ENCODE data around the gene EN2.

EN2 gene

DNA sequence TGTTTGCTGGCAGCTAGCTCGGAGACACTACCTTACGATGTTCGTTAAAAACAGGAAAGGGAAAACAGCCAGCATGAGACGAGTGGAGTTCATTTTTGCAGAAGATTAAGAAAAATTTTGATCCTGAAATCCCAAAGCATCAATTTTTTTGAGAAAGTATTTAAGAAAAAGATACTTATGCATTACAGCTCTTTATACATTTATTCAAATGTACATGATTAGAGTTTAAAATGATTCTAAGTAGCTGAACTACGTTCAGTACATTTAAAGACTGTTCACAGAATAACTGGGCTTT, 53.7 kb downstream of the EN2 start:
- peaks cover 3% of the 10 kb centered on the region for H3K36me3 Mint-ChIP-seq (ENCODE audit: insufficient read depth)
- peaks cover 0 to 1% of the 10 kb centered on the region in 2 donors for H3K9me3 Mint-ChIP-seq
- DNase-seq (no peak), ATAC-seq (replicated peaks) (no peak)
- H3K27ac Mint-ChIP-seq, result no peak overlapping the region
- no peak overlapping the region for H3K4me3 Mint-ChIP-seq
- peaks cover 85 to 98% of the 10 kb centered on the region in 2 donors for H3K27me3 Mint-ChIP-seq
- H3K4me1 Mint-ChIP-seq (ENCODE audit: low read depth in 2 of 2), result peaks cover 11 to 15% of the 10 kb centered on the region in 2 donors

DNA sequence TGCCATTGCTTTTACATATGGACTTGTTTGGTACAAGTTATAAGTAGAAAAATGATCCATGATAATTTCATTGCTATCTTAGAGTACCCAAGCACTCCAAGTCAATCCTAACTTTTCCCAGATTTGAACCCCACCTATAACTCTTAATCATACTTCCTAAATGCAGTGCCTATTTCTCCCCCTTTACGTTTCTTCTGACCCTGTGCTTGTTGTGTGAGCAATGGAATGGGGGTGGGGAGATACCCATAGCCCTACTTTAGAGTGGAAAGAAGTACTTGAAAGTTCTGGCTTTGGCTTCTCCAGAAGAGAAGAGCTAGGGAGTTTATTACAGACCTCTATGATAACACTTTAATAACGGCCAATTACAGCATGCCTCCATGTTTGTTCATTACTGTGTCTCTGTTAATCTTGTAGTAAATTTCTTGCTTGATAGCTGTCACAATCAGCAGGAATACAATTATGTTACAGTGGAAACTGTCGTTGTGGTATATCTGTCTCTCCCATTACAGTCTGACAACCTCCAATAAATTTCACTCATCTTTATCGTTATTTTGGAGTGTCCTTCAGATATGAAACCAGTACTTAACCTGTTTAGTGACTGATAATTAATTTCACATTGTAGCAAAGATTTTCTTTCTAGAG, 54.4 kb downstream of the EN2 start:
- H3K27ac Mint-ChIP-seq, result no peak overlapping the region
- ATAC-seq (replicated peaks) (no peak), DNase-seq (no peak)
- peaks cover 3% of the 10 kb centered on the region for H3K36me3 Mint-ChIP-seq (ENCODE audit: insufficient read depth)
- no peak overlapping the region for H3K4me3 Mint-ChIP-seq
- peaks cover 11% of the 10 kb centered on the region in 2 donors for H3K4me1 Mint-ChIP-seq (ENCODE audit: low read depth in 2 of 2)
- H3K9me3 Mint-ChIP-seq, result peaks cover 0 to 1% of the 10 kb centered on the region in 2 donors
- H3K27me3 Mint-ChIP-seq, result peaks cover 85 to 98% of the 10 kb centered on the region in 2 donors

DNA sequence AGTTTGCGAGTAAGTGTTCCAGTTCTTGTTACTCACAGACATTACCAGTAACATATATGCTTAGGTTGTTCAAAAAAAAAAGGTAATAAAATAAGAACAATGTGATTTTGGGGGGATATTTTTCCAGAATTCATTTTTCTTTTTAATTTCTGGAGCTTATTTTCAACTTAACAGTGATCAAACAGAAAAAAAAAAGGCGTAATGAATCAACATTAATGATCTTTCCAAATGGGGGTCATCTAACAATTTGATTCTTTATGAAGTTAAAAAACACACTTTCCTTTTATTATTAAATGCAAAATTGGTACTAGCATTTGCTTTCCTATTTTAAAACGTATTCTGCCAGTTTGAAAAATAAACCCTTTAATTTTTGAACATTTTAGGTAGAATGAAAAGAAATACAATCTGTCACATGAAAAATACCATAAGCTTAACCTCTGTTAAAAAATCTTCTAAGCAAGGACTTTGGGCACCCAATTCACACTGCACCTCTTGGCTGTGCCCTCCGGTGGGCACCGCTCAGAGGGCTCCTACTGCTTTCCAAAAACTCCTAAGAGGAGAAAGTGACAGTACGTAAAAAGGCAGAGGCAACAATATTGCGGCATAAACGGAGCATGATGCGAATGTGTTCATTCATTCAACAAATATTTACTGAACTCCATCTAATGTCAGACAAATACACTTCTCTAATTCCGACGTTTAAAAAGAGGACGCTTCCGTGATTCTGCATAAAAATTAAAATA, 55.8 kb downstream of the EN2 start:
- Mint-ChIP-seq H3K4me3 (no peak overlapping the region), H3K27ac (no peak overlapping the region), H3K27me3 (peaks cover 84 to 98% of the 10 kb centered on the region in 2 donors), H3K36me3 (ENCODE audit: insufficient read depth) (peaks cover 3% of the 10 kb centered on the region), H3K4me1 (ENCODE audit: low read depth in 2 of 2) (peaks cover 11% of the 10 kb centered on the region in 2 donors), H3K9me3 (peaks cover 0 to 1% of the 10 kb centered on the region in 2 donors)
- DNase-seq (no peak), ATAC-seq (replicated peaks) (no peak)

DNA sequence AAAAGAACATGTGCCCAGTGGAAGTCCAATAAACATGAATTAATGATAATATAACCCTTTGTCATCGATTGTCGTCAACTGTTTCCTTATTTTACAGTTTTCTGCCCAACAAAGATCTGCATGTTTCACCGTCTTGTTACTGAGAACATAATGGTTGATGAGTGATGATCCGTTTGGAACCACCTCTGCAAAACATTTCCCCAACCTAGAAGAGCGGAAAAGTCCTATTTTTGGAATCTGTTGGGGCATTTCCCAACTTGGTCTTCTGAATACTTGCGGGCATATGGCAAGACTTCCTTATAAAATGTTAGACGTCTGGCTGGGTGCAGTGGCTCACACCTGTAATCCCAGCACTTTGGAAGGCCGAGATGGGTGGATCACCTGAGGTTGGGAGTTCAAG, 56.4 kb downstream of the EN2 start:
- ATAC-seq (replicated peaks) (no peak), DNase-seq (no peak)
- no peak overlapping the region for H3K4me3 Mint-ChIP-seq
- no peak overlapping the region for H3K27ac Mint-ChIP-seq
- peaks cover 6 to 7% of the 10 kb centered on the region in 2 donors for H3K4me1 Mint-ChIP-seq (ENCODE audit: low read depth in 2 of 2)
- H3K9me3 Mint-ChIP-seq, result no peaks in the 10 kb centered on the region
- peaks cover 3% of the 10 kb centered on the region for H3K36me3 Mint-ChIP-seq (ENCODE audit: insufficient read depth)
- H3K27me3 Mint-ChIP-seq, result peaks cover 82 to 97% of the 10 kb centered on the region in 2 donors

All from effector memory CD8-positive, alpha-beta T cell (primary cell).